GM12878 (cell line): ENCODE data around the gene NFATC3. TPM values are rescaled to one million over a fixed set of nuclear protein-coding genes. Genes with fewer than 3 reads are reported as not detected.

Experiments used
- ATAC-seq: fragments of 200-7000 bp; cut with Tn5 transposase; 3 replicates; pipeline ENCODE4 v1.9.1; 2020; ENCODE audit warnings: mild to moderate bottlenecking, moderate library complexity
- BruUV-seq: library from RNA; stranded (reverse); fragments of 400-500 nt; replicated peaks from 2 replicates; lab custom pipeline; 2021; lab: Mats Ljungman, UMichigan
- CTCF ChIA-PET: fragments of 300-600 bp; sonication (Branson Sonifier 250); formaldehyde crosslinking; extraction: SDS; loops from one replicate; lab custom pipeline; 2021; ENCODE audit warnings: inconsistent platforms; lab: Yijun Ruan, JAX
- POLR2A ChIA-PET: fragments of 350-600 bp; formaldehyde crosslinking; extraction: SDS; loops from one replicate; lab custom pipeline; 2021; ENCODE audit warnings: inconsistent platforms; lab: Charles Lee
- RAD21 ChIA-PET: fragments of 300-600 bp; sonication (Branson Sonifier 250); formaldehyde crosslinking; loops from one replicate; lab custom pipeline; 2023; ENCODE audit warnings: antibody characterized with exemption; ENCODE audit not compliant: unreplicated experiment; lab: Charles Lee
- SMC1A ChIA-PET: fragments of 300-600 bp; sonication (Branson Sonifier 250); formaldehyde crosslinking; loops from one replicate; lab custom pipeline; 2023; ENCODE audit not compliant: unreplicated experiment, uncharacterized antibody; lab: Charles Lee
- DNase-seq: peaks from one replicate; pipeline ENCODE4 v3.0.0-alpha.2; 2011; ENCODE audit warnings: low read depth, low spot score
- FAIRE-seq: peaks from 3 replicates; lab custom pipeline; 2011; peaks lifted over from hg19 to GRCh38; lab: Jason Lieb, UNC
- H2AFZ ChIP-seq: 2 replicates; pipeline ENCODE4 v1.6.0; 2011; ENCODE audit warnings: low read depth, low read length, control low read depth; ENCODE audit not compliant: control insufficient read depth
- H3K27ac ChIP-seq: 2 replicates; pipeline ENCODE4 v1.5.1; 2011; ENCODE audit warnings: control low read depth; ENCODE audit not compliant: control insufficient read depth, insufficient read depth
- H3K27me3 ChIP-seq, 2 experiments: replicated peaks in 1 of 2; 2 replicates each; pipeline versions ENCODE4 v1.6.0 to v1.6.1; 2011; ENCODE audit warnings: low read length in 1 of 2; ENCODE audit not compliant: control insufficient read depth in 2 of 2, insufficient read depth in 2 of 2
- H3K36me3 ChIP-seq, 2 experiments: 2 replicates each; pipeline ENCODE4 v1.5.1; 2011; ENCODE audit warnings: low read length in 1 of 2; ENCODE audit not compliant: control insufficient read depth in 2 of 2, insufficient read depth in 2 of 2
- H3K4me1 ChIP-seq: 2 replicates; pipeline ENCODE4 v1.6.1; 2011; ENCODE audit warnings: mild to moderate bottlenecking, low read length, moderate library complexity, mixed read lengths; ENCODE audit not compliant: control insufficient read depth, insufficient read depth
- H3K4me2 ChIP-seq: 2 replicates; pipeline ENCODE4 v1.6.0; 2011; ENCODE audit warnings: control low read depth; ENCODE audit not compliant: control insufficient read depth, insufficient read depth
- H3K4me3 ChIP-seq: fragments of 200-600 bp; sonication (generic); 2 replicates; pipeline ENCODE4 v1.5.1; 2016
- H3K79me2 ChIP-seq: 2 replicates; pipeline ENCODE4 v1.6.0; 2011; ENCODE audit warnings: low read length; ENCODE audit not compliant: control insufficient read depth, insufficient read depth
- H3K9ac ChIP-seq: 2 replicates; pipeline ENCODE4 v1.8.0; 2011; ENCODE audit warnings: low read length, control low read depth, mixed read lengths; ENCODE audit not compliant: control insufficient read depth, insufficient read depth
- H3K9me3 ChIP-seq: replicated peaks from 3 replicates; pipeline ENCODE4 v1.5.1; 2011; ENCODE audit warnings: mild to moderate bottlenecking, low read length; ENCODE audit not compliant: control insufficient read depth, insufficient read depth
- H4K20me1 ChIP-seq: 2 replicates; pipeline ENCODE4 v1.6.0; 2011; ENCODE audit not compliant: control insufficient read depth, insufficient read depth
- EGR1 ChIP-seq, 2 experiments: IDR thresholded peaks; 1 replicate in 1 of 2; 2 replicates in 1 of 2; pipeline ENCODE4 v1.6.1; 2011 to 2012; ENCODE audit warnings: low read depth in 2 of 2, low read length in 2 of 2, borderline replicate concordance in 1 of 2, mild to moderate bottlenecking in 1 of 2, moderate library complexity in 1 of 2
- GABPA ChIP-seq: IDR thresholded peaks from 2 replicates; pipeline ENCODE4 v1.6.1; 2014; ENCODE audit warnings: antibody characterized with exemption, low read depth, mild to moderate bottlenecking, inconsistent platforms
- NBN ChIP-seq: fragments of 450-650 bp; IDR thresholded peaks from 2 replicates; pipeline ENCODE4 v1.6.1; 2016
- PML ChIP-seq: IDR thresholded peaks from 2 replicates; pipeline ENCODE4 v1.6.1; 2012; ENCODE audit warnings: low read length, inconsistent platforms
- RCOR1 ChIP-seq: conservative IDR thresholded peaks from 2 replicates; pipeline ENCODE4 v1.6.1; 2012; ENCODE audit warnings: low read depth, low read length, improper control_type of control experiment
- RELA ChIP-seq: fragments of 450-650 bp; IDR thresholded peaks from 2 replicates; pipeline ENCODE4 v1.8.0; 2014; ENCODE audit warnings: borderline replicate concordance; ENCODE audit not compliant: partially characterized antibody
- STAT1 ChIP-seq: fragments of 450-650 bp; conservative IDR thresholded peaks from 2 replicates; pipeline ENCODE4 v1.6.1; 2014; ENCODE audit warnings: antibody characterized with exemption, mild to moderate bottlenecking
- SUPT20H ChIP-seq: IDR thresholded peaks from 2 replicates; pipeline ENCODE4 v1.6.1; 2011; ENCODE audit warnings: low read depth, mild to moderate bottlenecking, low read length, moderate library complexity, borderline replicate concordance; ENCODE audit not compliant: control insufficient read depth
- WGBS: methylation state at CpG from one replicate; pipeline ENCODE4 v1.1.6; 2016; ENCODE audit warnings: low lambda C conversion rate; ENCODE audit not compliant: insufficient replicate concordance, insufficient coverage; ENCODE audit errors: missing lambda C conversion rate; 5-methylcytosine and 5-hydroxymethylcytosine counted together
- in situ Hi-C: fragments of 300-500 bp; cut with MboI; formaldehyde crosslinking; loops from 9 replicates; pipeline ENCODE4 v1.14.3; 2018; ENCODE audit warnings: mixed read lengths
- intact Hi-C: fragments of 100-400 bp; cut with micrococcal nuclease; formaldehyde crosslinking; loops from one replicate; pipeline ENCODE4 v1.14.2; 2022; ENCODE audit not compliant: unreplicated experiment
- polyA plus RNA-seq, 11 experiments: library from polyadenylated mRNA; depleted of rRNA in 4 of 11; unstranded in 6 of 11; stranded (reverse) in 5 of 11; fragments of >200 nt; fragmentation: Nextera tagmentation in 4 of 11; fragmentation: Illumina TruSeq in 1 of 11; extraction: Ambion mirVana in 4 of 11; extraction: Trizol in 1 of 11; gene quantifications; 1 replicate in 1 of 11; 2 replicates in 10 of 11; pipeline versions ENCODE4 v1.2.1 to v1.2.3, GENCODE V29; 2011 to 2016; ENCODE audit warnings: inconsistent platforms in 2 of 11, missing spikeins in 2 of 11, low read depth in 1 of 11
- total RNA-seq, 4 experiments: library from RNA; depleted of rRNA in 3 of 4; stranded (reverse); fragments of >200 nt in 3 of 4; fragmentation: Illumina TruSeq in 1 of 4; extraction: Trizol in 1 of 4; gene quantifications; 2 replicates each; pipeline versions ENCODE4 v1.2.1 to v1.2.3, GENCODE V29; 2013 to 2021

The NFATC3 gene
- total and polyA plus RNA-seq, 10 of the 15 experiments (the other 5 are each of a cell fraction or from before 2014, with no cell fraction given): 4.2 to 37.6 (median 24.9) TPM

DNA sequence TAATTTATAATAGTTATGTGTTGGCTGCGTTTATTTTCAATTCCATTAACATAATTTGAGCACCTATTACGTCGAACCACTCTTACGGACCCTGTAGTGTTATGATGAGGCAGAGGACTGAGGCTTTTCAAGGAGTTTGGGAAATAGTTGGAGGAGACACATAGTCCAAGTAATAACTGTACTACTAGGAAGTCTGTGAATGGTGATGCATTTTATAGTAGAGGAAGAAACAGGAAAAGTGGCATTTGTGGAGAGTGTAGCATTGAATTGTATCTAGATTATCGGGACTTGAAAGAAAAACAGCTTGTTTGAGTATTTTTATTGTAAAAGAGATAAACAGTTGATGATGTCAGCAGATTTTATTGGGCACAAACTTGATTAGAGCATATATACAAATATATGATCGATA is 1.7 kb downstream of the NFATC3 start:
- TF ChIP-seq EGR1 (IDR thresholded peaks at IDR 0.05; ENCODE audit: borderline replicate concordance in 1 of 2, low read depth in 2 of 2, low read length in 2 of 2): no peak
- TF ChIP-seq RELA: no peak
- no peak for TF ChIP-seq GABPA
- TF ChIP-seq SUPT20H: no peak
- TF ChIP-seq RCOR1: no peak
- no peak for TF ChIP-seq STAT1
- TF ChIP-seq NBN: no peak
- TF ChIP-seq PML: no peak
- ChIA-PET POLR2A (interaction anchor here (0.7 to 6.1 kb wide), 5 partner anchors 14 to 178 kb away, joined by 3 to 135 read pairs (median 4); no protein-coding TSS in a partner anchor), SMC1A (interaction anchor here (1.0 to 6.6 kb wide), 6 partner anchors 9 to 271 kb away, joined by 3 to 67 read pairs (median 7); no protein-coding TSS in a partner anchor), RAD21 (interaction anchor here (0.9 to 5.3 kb wide), 5 partner anchors 9 to 141 kb away, joined by 3 to 105 read pairs (median 3); no protein-coding TSS in a partner anchor), CTCF (interaction anchor here (1.0 to 8.8 kb wide), 6 partner anchors 9 to 143 kb away, joined by 3 to 109 read pairs (median 4); no protein-coding TSS in a partner anchor)
- H4K20me1 ChIP-seq: no peaks in the 10 kb centered on the region
- in situ Hi-C loops (no loop called here), intact Hi-C loops (loop anchor here (5.0 kb wide), 1 partner anchor 40 kb away; no protein-coding TSS in a partner anchor)
- H3K4me1 ChIP-seq: peaks cover 25% of the 10 kb centered on the region
- no peaks in the 10 kb centered on the region for H3K9me3 ChIP-seq
- H3K27ac ChIP-seq: no peak overlapping the region
- no peaks in the 10 kb centered on the region for H3K27me3 ChIP-seq
- DNase-seq (no peak), FAIRE-seq (no peak), ATAC-seq (no peak)
- no peak overlapping the region for H2AFZ ChIP-seq
- no TSS peak for BruUV-seq
- H3K9ac ChIP-seq: peak overlapping the region; percentile 67
- no peaks in the 10 kb centered on the region for H3K36me3 ChIP-seq
- peaks cover 61% of the 10 kb centered on the region for H3K79me2 ChIP-seq
- peak overlapping the region; percentile 87 for H3K4me2 ChIP-seq
- 12% methylated on average over 6 of the region's 6 CpGs for WGBS
- peak overlapping the region; percentile 88 for H3K4me3 ChIP-seq
